Stimulated activated CD8-positive, alpha-beta memory T cell treated with anti-CD3 and anti-CD28 coated beads, Interleukin-7, amount 100 ng/mL, for 24 hours (primary cell): ENCODE measurements around the gene CHRNB4.
A peak's percentile ranks its signal among the peaks of the same experiment; 100 is the strongest.

Source experiments
- DNase-seq: peaks from one replicate; pipeline ENCODE4 v3.0.0-alpha.2; 2020; ENCODE audit warnings: low read depth

Gene CHRNB4

GRCh38 chr15:78630886-78631633 is 9.9 kb downstream of the CHRNB4 start:
- no peak for DNase-seq

DNA sequence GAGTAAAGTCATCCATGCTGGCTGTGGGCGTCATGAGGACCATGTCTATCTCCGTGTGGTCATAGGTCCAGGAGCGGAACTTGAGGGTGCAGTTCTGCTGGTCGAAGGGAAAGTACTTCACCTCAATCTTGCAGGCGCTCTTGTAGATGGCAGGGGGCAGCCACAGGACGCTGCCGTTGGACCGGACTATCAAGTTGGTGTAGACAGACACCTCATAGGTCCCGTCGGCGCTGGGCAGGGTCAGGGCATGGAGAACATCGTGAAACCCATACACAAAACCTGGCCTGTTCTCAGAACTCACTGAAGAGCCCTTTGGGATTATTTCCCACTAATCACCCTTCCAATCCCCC is 11.3 kb downstream of the CHRNB4 start:
- DNase-seq: no peak

- no peak for DNase-seq
Measured at GRCh38 chr15:78629031-78629715, 11.8 kb downstream of the CHRNB4 start.

DNA sequence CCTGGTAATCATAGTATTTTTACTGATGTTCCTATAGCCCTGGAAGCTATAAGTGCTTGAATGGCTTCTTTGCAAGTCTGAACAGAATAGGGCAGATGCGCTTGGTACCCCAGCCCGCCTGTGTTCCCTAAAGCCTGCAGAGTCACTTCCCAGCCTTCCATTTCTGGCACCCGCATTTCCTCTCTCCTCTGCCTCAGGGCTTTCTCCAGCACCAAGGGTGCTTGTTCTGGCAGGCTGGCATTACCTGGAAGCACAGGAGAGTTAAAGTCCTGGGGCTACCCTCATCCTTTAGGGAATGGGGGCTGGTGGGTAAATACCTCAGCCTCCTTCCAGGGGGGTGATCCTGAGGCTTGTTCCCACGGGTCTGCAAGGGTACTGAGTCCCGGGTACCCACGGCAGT is 12.8 kb downstream of the CHRNB4 start:
- DNase-seq: no peak

- DNase-seq: no peak
Measured at GRCh38 chr15:78627348-78627747, 13.7 kb downstream of the CHRNB4 start.

DNA sequence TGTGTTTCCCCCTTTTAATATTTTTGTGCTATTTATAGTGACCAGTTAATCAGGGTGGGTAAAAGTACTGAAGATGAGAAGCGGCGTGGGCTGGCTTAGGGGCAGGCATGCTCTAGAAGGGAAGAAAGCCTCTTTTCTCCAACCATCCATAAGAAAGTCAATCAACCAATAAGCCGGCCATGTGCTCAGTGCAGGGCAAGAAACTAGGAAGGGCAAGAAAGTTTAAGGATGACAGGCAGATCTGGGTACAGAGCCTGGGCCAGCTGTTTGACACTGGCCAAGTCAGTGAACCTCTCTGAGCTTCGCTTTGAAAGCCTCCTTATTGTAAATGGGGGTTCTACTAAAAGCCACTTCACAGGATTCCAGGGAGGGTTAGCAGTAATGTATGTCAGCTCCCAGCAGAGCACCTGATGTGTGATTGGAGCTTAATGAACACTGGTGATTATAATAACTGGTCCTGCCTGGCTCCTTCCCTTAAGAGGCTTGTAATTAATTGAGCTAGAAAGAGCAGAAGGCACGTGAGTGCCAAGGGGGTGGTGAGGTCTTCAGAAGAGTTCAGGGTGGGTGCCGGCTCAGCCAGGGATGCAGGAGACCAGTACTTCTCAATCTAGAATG is 14.5 kb downstream of the CHRNB4 start:
- no peak for DNase-seq

DNA sequence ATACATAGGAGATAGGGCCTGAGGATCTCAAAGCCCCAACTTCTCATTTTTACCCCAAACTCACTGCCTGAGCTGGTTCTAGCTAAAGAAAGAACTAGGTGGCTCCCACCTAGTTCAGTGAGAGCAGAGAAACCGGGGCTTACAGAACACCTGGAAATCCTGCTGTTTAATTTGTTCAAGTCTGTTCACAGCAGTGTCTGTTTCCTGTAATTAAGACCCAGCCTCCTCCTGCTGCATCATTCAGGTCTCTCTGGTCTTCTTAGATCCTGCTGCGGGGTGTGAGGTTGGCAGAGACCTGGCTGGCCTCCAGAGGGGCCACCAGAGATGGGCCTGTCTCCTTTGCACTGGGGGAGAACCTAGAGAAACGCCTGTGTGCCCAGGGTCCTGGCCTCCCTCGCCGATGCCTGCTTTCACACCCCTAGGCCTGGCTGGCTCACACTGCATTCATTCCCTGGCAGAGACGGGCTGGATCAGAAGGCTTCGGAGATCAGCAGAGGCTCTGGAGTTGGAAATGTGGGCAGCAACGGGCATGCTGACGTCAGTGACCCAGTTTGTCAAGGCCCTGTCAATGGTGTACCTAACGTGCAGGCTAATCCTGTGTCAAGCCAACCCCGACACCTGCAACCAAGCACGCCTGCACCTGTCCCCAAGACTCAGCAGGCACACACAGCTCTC is 15.3 kb downstream of the CHRNB4 start:
- no peak for DNase-seq

- no peak for DNase-seq
Measured at GRCh38 chr15:78624651-78625590, 16.1 kb downstream of the CHRNB4 start.

DNA sequence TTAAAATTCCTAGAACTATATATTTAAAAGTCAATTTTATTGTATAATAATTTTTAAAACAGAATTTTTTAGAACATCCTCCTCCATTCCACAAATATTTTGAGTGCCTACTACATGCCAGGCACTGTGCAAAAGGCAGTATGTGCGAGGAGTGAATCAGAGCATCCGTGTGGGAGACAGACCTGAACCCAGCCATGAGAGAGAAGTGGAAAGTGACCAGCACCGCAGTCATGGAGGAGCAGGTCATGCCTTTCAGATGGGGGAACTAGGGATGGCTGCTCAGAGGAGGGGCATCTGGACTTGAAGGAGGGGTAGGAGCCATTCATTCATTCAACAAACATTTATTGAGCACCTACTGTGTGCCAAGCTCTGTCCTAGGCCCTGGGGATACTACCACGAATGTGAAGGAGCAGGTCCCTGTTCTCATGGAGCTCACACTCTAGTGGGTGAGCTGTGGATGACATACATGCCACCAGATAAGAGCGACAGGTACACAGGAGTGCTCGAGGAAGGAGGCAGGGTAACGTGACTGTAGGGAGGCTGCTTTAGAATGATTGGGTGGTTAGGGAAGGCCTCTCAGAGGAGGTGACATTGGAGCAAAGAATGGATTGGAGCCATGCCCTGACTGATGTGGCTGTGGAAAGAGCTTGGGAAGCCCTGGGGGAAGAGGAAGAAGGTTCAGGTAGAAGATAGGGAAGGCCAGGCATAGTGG is 17.1 kb downstream of the CHRNB4 start:
- no peak for DNase-seq

DNA sequence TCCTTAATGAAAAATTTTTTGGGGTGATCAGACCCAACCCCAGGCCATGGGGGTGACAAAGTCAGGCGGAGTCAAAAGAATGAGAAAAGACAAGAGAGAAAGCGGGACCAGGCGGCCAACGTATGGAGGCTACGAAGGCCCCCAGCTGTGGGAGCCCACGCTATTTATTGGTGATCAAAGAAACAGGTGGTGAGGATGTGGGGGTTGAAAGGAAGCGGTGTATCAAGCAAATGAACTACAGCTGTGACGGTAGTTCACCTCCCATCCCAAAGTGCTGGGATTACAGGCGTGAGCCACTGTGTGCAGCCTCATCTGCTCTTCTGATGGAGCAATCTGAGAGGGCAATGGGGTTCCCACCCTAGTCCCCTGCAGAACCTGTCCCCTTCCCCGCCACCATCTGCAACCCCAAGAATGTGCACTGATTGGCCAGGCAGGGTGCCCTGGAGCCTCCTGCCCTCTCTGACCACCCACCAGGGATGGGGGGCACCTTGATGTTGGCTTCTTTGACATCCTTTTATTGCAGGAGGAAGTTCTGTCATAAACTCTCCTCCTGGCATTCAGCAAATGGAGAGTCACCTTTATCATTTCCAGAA is 19.1 kb downstream of the CHRNB4 start:
- DNase-seq: no peak

DNA sequence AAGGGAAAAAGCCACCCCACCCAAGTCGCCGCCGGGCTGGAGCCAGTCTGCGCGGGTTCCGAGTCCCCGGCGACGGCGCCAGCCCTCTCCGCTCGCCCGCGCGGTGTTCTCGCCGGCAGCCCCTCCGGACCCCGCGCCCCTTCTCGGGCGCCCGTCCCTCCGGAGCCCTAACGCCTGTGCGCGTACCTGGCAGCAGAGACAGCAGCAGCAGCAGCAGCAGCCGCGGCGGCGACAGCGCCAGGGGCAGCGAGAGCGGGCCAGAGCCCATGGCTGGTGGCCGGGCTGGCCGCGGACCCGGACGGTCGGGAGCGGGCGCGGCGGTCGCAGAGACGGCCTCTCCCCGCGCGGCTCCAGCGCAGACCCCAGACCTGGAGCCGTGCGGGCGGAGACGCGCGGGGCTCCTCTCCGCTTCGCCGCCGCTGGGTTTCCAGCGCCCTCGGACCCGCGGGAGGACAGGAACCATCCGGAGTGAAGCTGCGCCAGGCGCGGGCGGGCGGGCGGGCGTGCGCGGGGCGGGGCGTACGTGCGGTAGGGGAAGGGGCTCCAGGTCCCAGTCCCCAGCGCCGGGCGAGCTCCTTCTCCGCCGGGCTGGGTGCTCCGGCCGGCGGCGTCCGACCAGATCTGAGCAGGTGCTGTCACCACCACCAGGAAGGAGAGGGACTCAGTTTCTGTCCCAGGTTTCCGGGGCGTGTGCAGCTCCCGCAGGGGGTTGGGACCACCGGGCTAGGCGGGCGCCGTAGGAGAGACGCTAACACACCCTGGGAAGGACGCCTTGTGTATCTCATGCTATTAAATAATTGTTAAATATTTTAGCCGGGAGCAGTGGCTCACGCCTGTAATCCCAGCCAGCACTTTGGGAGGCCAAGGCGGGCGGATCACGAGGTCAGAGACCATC is 20.2 kb downstream of the CHRNB4 start, which contains the start of gene CHRNA3:
Gene CHRNA3 (minus strand): TSS at position 470 of the 895 bp plus-strand sequence. CDS start 202 bp downstream, at position 268.
- DNase-seq: no peak

DNA sequence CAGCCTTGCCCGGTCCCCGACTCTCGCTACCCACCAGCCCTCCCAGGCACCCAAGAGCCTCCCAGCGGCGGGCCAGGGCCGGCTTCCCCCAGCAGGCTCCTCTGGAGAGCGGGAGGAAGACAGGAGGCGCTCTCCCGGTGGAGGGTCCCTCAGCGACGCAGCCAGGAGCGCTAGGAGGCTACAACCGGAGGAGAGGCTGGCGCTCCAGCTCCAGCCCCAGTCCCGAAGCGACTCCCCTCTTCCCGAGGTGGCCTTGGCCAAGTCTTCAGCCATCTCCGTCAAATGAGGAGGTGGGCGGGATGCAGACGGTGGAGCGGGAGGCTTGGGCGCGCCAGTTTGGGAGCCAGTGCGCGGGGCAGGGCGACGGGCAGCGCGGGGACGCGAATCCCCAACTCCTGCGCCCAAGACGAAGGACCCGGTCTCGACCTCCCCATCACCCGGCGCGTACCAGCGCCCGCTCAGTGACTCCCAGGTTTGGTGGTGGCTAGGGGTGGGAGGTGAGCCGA is 20.9 kb downstream of the CHRNB4 start:
- no peak for DNase-seq

GRCh38 chr15:78619022-78619950 is 21.7 kb downstream of the CHRNB4 start:
- DNase-seq: no peak

GRCh38 chr15:78618490-78618934 is 22.5 kb downstream of the CHRNB4 start:
- peak; percentile 58 for DNase-seq

GRCh38 chr15:78618064-78618463 is 22.9 kb downstream of the CHRNB4 start:
- no peak for DNase-seq

DNA sequence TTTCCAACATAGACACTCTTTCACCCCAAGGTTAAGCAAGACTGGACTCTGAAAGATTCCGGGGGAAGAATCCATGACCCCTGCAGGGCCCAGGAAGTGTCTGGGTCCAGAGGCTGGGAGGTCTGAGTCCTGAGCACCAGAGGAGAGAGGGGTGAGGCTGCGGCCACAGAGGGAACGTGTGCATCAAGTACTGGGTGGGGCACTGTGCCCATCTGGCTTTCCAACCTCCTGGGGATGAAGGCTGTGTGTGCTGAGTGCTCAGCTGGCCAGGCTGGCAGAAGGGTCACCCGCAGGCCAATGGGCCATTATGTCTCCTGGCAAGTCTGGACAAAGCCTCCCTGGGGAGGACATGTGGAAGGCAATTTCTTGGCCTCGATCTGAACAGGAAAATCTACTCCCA is 23.5 kb downstream of the CHRNB4 start:
- DNase-seq: no peak

GRCh38 chr15:78617076-78617475 is 23.9 kb downstream of the CHRNB4 start:
- DNase-seq: no peak

DNA sequence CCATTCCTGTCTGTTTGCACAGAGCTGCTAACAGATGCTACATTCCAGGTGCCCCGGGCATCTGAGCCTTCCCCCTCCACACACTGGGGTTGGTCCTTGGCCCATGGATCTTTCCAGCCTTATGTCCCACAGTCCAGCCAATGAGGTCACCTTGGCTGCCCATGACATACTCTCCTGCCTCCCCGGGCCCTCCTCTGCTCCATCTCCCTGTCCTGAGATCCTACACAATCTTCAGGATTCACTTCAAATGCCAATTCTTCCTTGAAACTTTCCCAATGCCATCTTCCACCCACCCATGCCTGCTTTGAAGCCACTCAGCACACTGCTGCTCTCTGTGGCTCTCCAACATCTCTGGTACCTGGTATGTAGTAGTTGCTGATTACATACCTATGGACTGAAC is 24.5 kb downstream of the CHRNB4 start:
- no peak for DNase-seq
